Stomach (tissue), 4 donors: ENCODE measurements around the gene ATAD2B.

Experiments used
- POLR2AphosphoS5 ChIP-seq, 3 donors: sonication (generic); formaldehyde crosslinking; IDR thresholded peaks; one replicate each; pipeline ENCODE4 v1.6.1; 2016; ENCODE audit warnings: antibody characterized with exemption in 3 of 3
- TF ChIP-seq, protein P1 (sequence below), 7 experiments: fragments of 450-650 bp in 4 of 7; fragments of 200-600 bp in 3 of 7; sonication (generic) in 3 of 7; IDR thresholded peaks; one replicate each; pipeline ENCODE4 v1.5.1; 2016 to 2019; ENCODE audit warnings: antibody characterized with exemption in 7 of 7, control low read depth in 2 of 7, mild to moderate bottlenecking in 1 of 7

DNA sequence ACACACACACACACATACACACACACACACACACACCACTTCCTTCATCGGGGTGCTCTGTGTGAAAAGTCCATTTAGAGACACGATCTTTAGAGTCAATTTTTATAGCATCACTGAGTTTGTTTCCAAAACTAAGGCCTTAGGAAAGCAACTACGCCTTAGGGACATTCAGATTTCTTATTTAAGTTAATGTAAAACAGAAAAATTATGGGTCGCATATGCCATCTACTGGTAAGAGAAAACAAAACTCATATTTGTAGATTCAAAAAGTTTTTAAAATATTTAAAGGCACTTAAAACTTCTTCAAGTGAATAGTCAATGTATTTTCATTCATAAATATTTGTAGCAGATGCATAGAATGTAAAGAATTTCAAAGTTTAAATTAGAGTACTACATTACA lies 166.2 kb downstream of the ATAD2B start:
- TF ChIP-seq, protein P1, sequence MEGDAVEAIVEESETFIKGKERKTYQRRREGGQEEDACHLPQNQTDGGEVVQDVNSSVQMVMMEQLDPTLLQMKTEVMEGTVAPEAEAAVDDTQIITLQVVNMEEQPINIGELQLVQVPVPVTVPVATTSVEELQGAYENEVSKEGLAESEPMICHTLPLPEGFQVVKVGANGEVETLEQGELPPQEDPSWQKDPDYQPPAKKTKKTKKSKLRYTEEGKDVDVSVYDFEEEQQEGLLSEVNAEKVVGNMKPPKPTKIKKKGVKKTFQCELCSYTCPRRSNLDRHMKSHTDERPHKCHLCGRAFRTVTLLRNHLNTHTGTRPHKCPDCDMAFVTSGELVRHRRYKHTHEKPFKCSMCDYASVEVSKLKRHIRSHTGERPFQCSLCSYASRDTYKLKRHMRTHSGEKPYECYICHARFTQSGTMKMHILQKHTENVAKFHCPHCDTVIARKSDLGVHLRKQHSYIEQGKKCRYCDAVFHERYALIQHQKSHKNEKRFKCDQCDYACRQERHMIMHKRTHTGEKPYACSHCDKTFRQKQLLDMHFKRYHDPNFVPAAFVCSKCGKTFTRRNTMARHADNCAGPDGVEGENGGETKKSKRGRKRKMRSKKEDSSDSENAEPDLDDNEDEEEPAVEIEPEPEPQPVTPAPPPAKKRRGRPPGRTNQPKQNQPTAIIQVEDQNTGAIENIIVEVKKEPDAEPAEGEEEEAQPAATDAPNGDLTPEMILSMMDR (IDR thresholded peaks at IDR 0.05): no peak
- TF ChIP-seq POLR2AphosphoS5 (IDR thresholded peaks at IDR 0.05): no peak
